Measurements from ENCODE around the gene NEK8. TPM values are rescaled to one million over a fixed set of nuclear protein-coding genes. Genes with fewer than 3 reads are reported as not detected.

Gene NEK8
- total RNA-seq, 4 donors from 2014 or later = 2.1 to 9.5 (median 4.4) TPM

- WGBS, 2 donors = 71 to 82% methylated on average over 5 of the region's 5 CpGs
- intact Hi-C loops (cut with DNase I; ENCODE audit: low total_unique reads) = no loop called here
Observed at GRCh38 chr17:28705074-28705659, 23.4 kb upstream of the NEK8 start.

GRCh38 chr17:28705728-28706334, 22.8 kb upstream of the NEK8 start:
- DNase-seq (ENCODE audit: low spot score in 2 of 2) = no peak
- 75 to 79% methylated on average over 10 of the region's 10 CpGs for WGBS, 2 donors
- intact Hi-C loops (cut with DNase I; ENCODE audit: low total_unique reads) = no loop called here
- TF ChIP-seq POLR2A (IDR thresholded peaks at IDR 0.05) = no peak
- no peak overlapping the region for H3K4me3 ChIP-seq (ENCODE audit: low read depth, poor library complexity, severe bottlenecking)

More at GRCh38 chr17:28705074-28705659, 23.4 kb upstream of the NEK8 start:
- H3K4me3 ChIP-seq (ENCODE audit: low read depth, poor library complexity, severe bottlenecking) = no peak overlapping the region
- DNase-seq (ENCODE audit: low spot score in 2 of 2) = no peak
- TF ChIP-seq POLR2A (IDR thresholded peaks at IDR 0.05) (no peak), CTCF (IDR thresholded peaks at IDR 0.05) (no peak)

- TF ChIP-seq POLR2A (IDR thresholded peaks at IDR 0.05) = no peak
- no peak for TF ChIP-seq CTCF (IDR thresholded peaks at IDR 0.05)
Observed at GRCh38 chr17:28706471-28707338, 21.9 kb upstream of the NEK8 start.

GRCh38 chr17:28707339-28707720, 21.3 kb upstream of the NEK8 start:
- H3K4me3 ChIP-seq (ENCODE audit: low read depth, poor library complexity, severe bottlenecking) = no peak overlapping the region
- no peak for DNase-seq (ENCODE audit: low spot score in 2 of 2)
- 74 to 85% methylated on average over 2 of the region's 2 CpGs for WGBS, 2 donors
- intact Hi-C loops (cut with DNase I; ENCODE audit: low total_unique reads) = no loop called here
- no peak for TF ChIP-seq POLR2A (IDR thresholded peaks at IDR 0.05)

More at GRCh38 chr17:28706471-28707338, 21.9 kb upstream of the NEK8 start:
- H3K4me3 ChIP-seq (ENCODE audit: low read depth, poor library complexity, severe bottlenecking) = no peak overlapping the region
- no peak for DNase-seq (ENCODE audit: low spot score in 2 of 2)
- intact Hi-C loops (cut with DNase I; ENCODE audit: low total_unique reads) = no loop called here
- 69 to 85% methylated on average over 3 to 7 of the region's 7 CpGs for WGBS, 2 donors

- peak; percentile 82 to 97 for DNase-seq (ENCODE audit: low spot score in 2 of 2)
- TF ChIP-seq POLR2A (IDR thresholded peaks at IDR 0.05) (no peak), CTCF (IDR thresholded peaks at IDR 0.05) (no peak)
- WGBS, 2 donors = 0 to 1% methylated on average over 42 to 64 of the region's 74 CpGs
- peak overlapping the region; percentile 39 for H3K4me3 ChIP-seq (ENCODE audit: low read depth, poor library complexity, severe bottlenecking)
- intact Hi-C loops (cut with DNase I; ENCODE audit: low total_unique reads) = no loop called here
Observed at GRCh38 chr17:28710861-28711722, 17.5 kb upstream of the NEK8 start.

- intact Hi-C loops (cut with DNase I; ENCODE audit: low total_unique reads) = no loop called here
- no peak for DNase-seq (ENCODE audit: low spot score in 2 of 2)
- 1 to 4% methylated on average over 20 of the region's 20 CpGs for WGBS, 2 donors
Observed at GRCh38 chr17:28711723-28712031, 16.9 kb upstream of the NEK8 start, which contains the start of gene PROCA1. TSS of gene PROCA1 (minus strand) at chr17:28711888. CDS start at chr17:28711660, 228 bp downstream.

More at GRCh38 chr17:28711723-28712031, 16.9 kb upstream of the NEK8 start, which contains the start of gene PROCA1:
- no peak for TF ChIP-seq CTCF (IDR thresholded peaks at IDR 0.05)
- no peak for TF ChIP-seq POLR2A (IDR thresholded peaks at IDR 0.05)
- peak within 1 kb of the TSS; percentile 39 for H3K4me3 ChIP-seq (ENCODE audit: low read depth, poor library complexity, severe bottlenecking)

Measured in lower leg skin (tissue), 4 donors.